Keratinocyte (primary cell): ENCODE data around the gene JAZF1. TPM values are rescaled to one million over a fixed set of nuclear protein-coding genes. Genes with fewer than 3 reads are reported as not detected.

Source experiments
- DNase-seq: peaks from one replicate; pipeline ENCODE4 v3.0.0-alpha.2; 2011; ENCODE audit warnings: low read depth, missing footprints, low spot score
- FAIRE-seq: peaks from 2 replicates; lab custom pipeline; 2011; peaks lifted over from hg19 to GRCh38; lab: Jason Lieb, UNC
- H2AFZ ChIP-seq: 2 replicates; pipeline ENCODE4 v1.6.0; 2012; ENCODE audit warnings: low read length, control low read depth, inconsistent platforms; ENCODE audit not compliant: control insufficient read depth
- H3K27ac ChIP-seq: 2 replicates; pipeline ENCODE4 v1.5.1; 2011; ENCODE audit warnings: low read length; ENCODE audit not compliant: control insufficient read depth, insufficient read depth
- H3K27me3 ChIP-seq: 3 replicates; pipeline ENCODE4 v1.6.0; 2011; ENCODE audit warnings: low read length; ENCODE audit not compliant: control insufficient read depth, insufficient read depth; ENCODE audit errors: extremely low read depth
- H3K36me3 ChIP-seq, 2 experiments: 2 replicates in 1 of 2; 3 replicates in 1 of 2; pipeline ENCODE4 v1.5.1; 2011; ENCODE audit warnings: low read length in 2 of 2, mild to moderate bottlenecking in 1 of 2; ENCODE audit not compliant: control insufficient read depth in 2 of 2, insufficient read depth in 2 of 2; ENCODE audit errors: extremely low read depth in 1 of 2
- H3K4me1 ChIP-seq: 3 replicates; pipeline ENCODE4 v1.5.1; 2011; ENCODE audit warnings: low read length; ENCODE audit not compliant: control insufficient read depth, insufficient read depth; ENCODE audit errors: extremely low read depth
- H3K4me2 ChIP-seq: 3 replicates; pipeline ENCODE4 v1.6.0; 2011; ENCODE audit warnings: low read depth, low read length; ENCODE audit not compliant: control insufficient read depth, insufficient read depth; ENCODE audit errors: extremely low read depth
- H3K4me3 ChIP-seq, 3 experiments: fragments of 200-600 bp in 1 of 3; sonication (generic) in 1 of 3; 2 replicates in 2 of 3; 3 replicates in 1 of 3; pipeline ENCODE4 v1.5.1; 2011 to 2016; ENCODE audit warnings: low read length in 3 of 3, mild to moderate bottlenecking in 3 of 3, control low read depth in 2 of 3, inconsistent platforms in 1 of 3, low read depth in 1 of 3, mixed read lengths in 1 of 3, mixed run types in 1 of 3, moderate library complexity in 1 of 3; ENCODE audit not compliant: control insufficient read depth in 2 of 3, insufficient read depth in 2 of 3; ENCODE audit errors: extremely low read depth in 1 of 3
- H3K79me2 ChIP-seq: 2 replicates; pipeline ENCODE4 v1.6.0; 2012; ENCODE audit warnings: low read length; ENCODE audit not compliant: control insufficient read depth, insufficient read depth
- H3K9ac ChIP-seq: 3 replicates; pipeline ENCODE4 v1.6.0; 2011; ENCODE audit warnings: low read length; ENCODE audit not compliant: control insufficient read depth, insufficient read depth; ENCODE audit errors: extremely low read depth
- H3K9me1 ChIP-seq: 3 replicates; pipeline ENCODE4 v1.6.0; 2011; ENCODE audit warnings: low read length; ENCODE audit not compliant: control insufficient read depth, insufficient read depth; ENCODE audit errors: extremely low read depth
- H3K9me3 ChIP-seq: 2 replicates; pipeline ENCODE4 v1.5.1; 2012; ENCODE audit warnings: low read depth, low read length; ENCODE audit not compliant: control insufficient read depth
- H4K20me1 ChIP-seq: 3 replicates; pipeline ENCODE4 v1.6.0; 2011; ENCODE audit warnings: low read length; ENCODE audit not compliant: control insufficient read depth, insufficient read depth; ENCODE audit errors: extremely low read depth
- CTCF ChIP-seq, 3 experiments: IDR thresholded peaks in 1 of 3; conservative IDR thresholded peaks in 1 of 3; optimal IDR thresholded peaks in 1 of 3; 2 replicates in 2 of 3; 3 replicates in 1 of 3; pipeline versions ENCODE3 to v1.5.1; 2011; ENCODE audit warnings: low read length in 3 of 3, mild to moderate bottlenecking in 3 of 3, moderate library complexity in 2 of 3, control low read depth in 1 of 3, inconsistent platforms in 1 of 3; ENCODE audit not compliant: insufficient read depth in 2 of 3; ENCODE audit errors: extremely low read depth in 1 of 3
- EZH2 ChIP-seq: IDR thresholded peaks from one replicate; pipeline ENCODE4 v1.6.1; 2012; ENCODE audit warnings: inconsistent platforms, mild to moderate bottlenecking, low read length, moderate library complexity
- dilution Hi-C: fragments of 300-500 bp; cut with MboI; formaldehyde crosslinking; loops from one replicate; pipeline ENCODE4 v1.7.0; 2020; ENCODE audit warnings: low sequenced_read_pairs; ENCODE audit not compliant: extremely low pct_ligation_motif_present
- polyA plus RNA-seq, 5 experiments: library from polyadenylated mRNA; depleted of rRNA in 3 of 5; stranded (reverse) in 3 of 5; stranded (forward) in 1 of 5; unstranded in 1 of 5; fragments of >200 nt; gene quantifications; 1 replicate in 1 of 5; 2 replicates in 3 of 5; 3 replicates in 1 of 5; pipeline versions ENCODE4 v1.2.1 to v1.2.3, GENCODE V29; 2011 to 2012; ENCODE audit warnings: missing spikeins in 2 of 5, low read depth in 1 of 5, low replicate concordance in 1 of 5

Gene JAZF1
- polyA plus RNA-seq, 1 donor (not counting 4 experiments of a cell fraction or from before 2014, with no cell fraction given): 2.5 TPM

- Histone ChIP-seq H3K9me1 (peaks cover 3% of the 10 kb centered on the region), H3K9me3 (no peaks in the 10 kb centered on the region), H4K20me1 (no peaks in the 10 kb centered on the region), H3K4me1 (peaks cover 10% of the 10 kb centered on the region), H3K79me2 (no peaks in the 10 kb centered on the region), H3K27ac (no peak overlapping the region), H3K4me2 (no peak overlapping the region), H3K27me3 (no peaks in the 10 kb centered on the region), H3K9ac (no peak overlapping the region), H2AFZ (no peak overlapping the region), H3K36me3 (no peaks in the 10 kb centered on the region), H3K4me3 (no peak overlapping the region)
- FAIRE-seq (no peak), DNase-seq (no peak)
- dilution Hi-C loops: no loop called here
- TF ChIP-seq CTCF (optimal IDR thresholded peaks at IDR 0.05 in 1 of 3, IDR thresholded peaks at IDR 0.05 in 1 of 3, conservative IDR thresholded peaks at IDR 0.05 in 1 of 3; ENCODE audit: extremely low read depth in 1 of 3, insufficient read depth in 2 of 3, low read length in 3 of 3) (no peak), EZH2 (no peak)
These were observed 120.1 kb downstream of the JAZF1 start for GRCh38 chr7:28060371-28060950.

- Histone ChIP-seq H3K79me2 (no peaks in the 10 kb centered on the region), H3K27ac (no peak overlapping the region), H2AFZ (no peak overlapping the region), H3K4me1 (peaks cover 2% of the 10 kb centered on the region), H3K4me2 (no peak overlapping the region), H3K36me3 (no peaks in the 10 kb centered on the region), H3K4me3 (no peak overlapping the region), H3K9me3 (no peaks in the 10 kb centered on the region), H3K9ac (no peak overlapping the region), H3K9me1 (peaks cover 2% of the 10 kb centered on the region), H4K20me1 (no peaks in the 10 kb centered on the region), H3K27me3 (no peaks in the 10 kb centered on the region)
- TF ChIP-seq EZH2: no peak
- TF ChIP-seq CTCF (optimal IDR thresholded peaks at IDR 0.05 in 1 of 3, IDR thresholded peaks at IDR 0.05 in 1 of 3, conservative IDR thresholded peaks at IDR 0.05 in 1 of 3; ENCODE audit: extremely low read depth in 1 of 3, insufficient read depth in 2 of 3, low read length in 3 of 3): no peak
- FAIRE-seq (no peak), DNase-seq (no peak)
- dilution Hi-C loops: no loop called here
These were observed 125.4 kb downstream of the JAZF1 start for GRCh38 chr7:28055161-28055544.
